Stomach (tissue), 4 donors: Measurements from ENCODE around the gene TULP1.

Experiments
- POLR2A ChIP-seq, 4 donors: fragments of 450-650 bp; IDR thresholded peaks; one replicate each; pipeline ENCODE4 v1.6.1; 2016; ENCODE audit warnings: antibody characterized with exemption in 4 of 4, control low read depth in 2 of 4, mild to moderate bottlenecking in 1 of 4, moderate library complexity in 1 of 4
- TF ChIP-seq, protein P1 (sequence below), 7 experiments: fragments of 450-650 bp in 4 of 7; fragments of 200-600 bp in 3 of 7; sonication (generic) in 3 of 7; IDR thresholded peaks; one replicate each; pipeline ENCODE4 v1.5.1; 2016 to 2019; ENCODE audit warnings: antibody characterized with exemption in 7 of 7, control low read depth in 2 of 7, mild to moderate bottlenecking in 1 of 7

DNA sequence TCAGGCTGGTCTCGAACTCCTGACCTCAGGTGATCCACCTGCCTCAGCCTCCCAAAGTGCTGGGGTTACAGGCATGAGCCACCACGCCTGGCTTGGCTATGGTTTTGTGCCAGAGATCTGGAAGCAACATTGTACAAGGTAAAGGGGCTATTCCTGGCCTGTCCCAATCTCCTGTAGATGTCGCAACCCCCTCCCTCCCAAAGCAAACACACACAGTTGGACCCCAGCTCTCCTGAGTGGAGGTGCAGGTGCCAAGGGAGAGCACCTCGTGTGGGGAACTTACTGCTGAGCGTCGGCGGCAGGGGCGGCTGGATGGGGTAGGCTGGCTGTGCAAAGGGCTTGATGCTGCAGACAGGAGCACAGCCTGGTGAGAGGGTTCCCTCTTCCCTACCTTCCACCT, 35.7 kb downstream of the TULP1 start:
- TF ChIP-seq POLR2A (IDR thresholded peaks at IDR 0.05): no peak
- TF ChIP-seq, protein P1, sequence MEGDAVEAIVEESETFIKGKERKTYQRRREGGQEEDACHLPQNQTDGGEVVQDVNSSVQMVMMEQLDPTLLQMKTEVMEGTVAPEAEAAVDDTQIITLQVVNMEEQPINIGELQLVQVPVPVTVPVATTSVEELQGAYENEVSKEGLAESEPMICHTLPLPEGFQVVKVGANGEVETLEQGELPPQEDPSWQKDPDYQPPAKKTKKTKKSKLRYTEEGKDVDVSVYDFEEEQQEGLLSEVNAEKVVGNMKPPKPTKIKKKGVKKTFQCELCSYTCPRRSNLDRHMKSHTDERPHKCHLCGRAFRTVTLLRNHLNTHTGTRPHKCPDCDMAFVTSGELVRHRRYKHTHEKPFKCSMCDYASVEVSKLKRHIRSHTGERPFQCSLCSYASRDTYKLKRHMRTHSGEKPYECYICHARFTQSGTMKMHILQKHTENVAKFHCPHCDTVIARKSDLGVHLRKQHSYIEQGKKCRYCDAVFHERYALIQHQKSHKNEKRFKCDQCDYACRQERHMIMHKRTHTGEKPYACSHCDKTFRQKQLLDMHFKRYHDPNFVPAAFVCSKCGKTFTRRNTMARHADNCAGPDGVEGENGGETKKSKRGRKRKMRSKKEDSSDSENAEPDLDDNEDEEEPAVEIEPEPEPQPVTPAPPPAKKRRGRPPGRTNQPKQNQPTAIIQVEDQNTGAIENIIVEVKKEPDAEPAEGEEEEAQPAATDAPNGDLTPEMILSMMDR (IDR thresholded peaks at IDR 0.05): no peak
